Endodermal cell (in vitro differentiated cells): ENCODE measurements around the gene NEGR1. TPM values are rescaled to one million over a fixed set of nuclear protein-coding genes. Genes with fewer than 3 reads are reported as not detected.

ENCODE experiments used
- DNase-seq: peaks from one replicate; pipeline ENCODE4 v3.0.0-alpha.2; 2017
- H3K27ac ChIP-seq: 2 replicates; pipeline ENCODE4 v1.5.1; 2013; ENCODE audit warnings: mild to moderate bottlenecking, low read depth, low read length, moderate library complexity
- H3K27me3 ChIP-seq: 2 replicates; pipeline ENCODE4 v1.6.1; 2013; ENCODE audit warnings: mild to moderate bottlenecking, low read length, moderate library complexity; ENCODE audit not compliant: insufficient read depth, control insufficient read depth, poor library complexity, severe bottlenecking
- H3K36me3 ChIP-seq: 2 replicates; pipeline ENCODE4 v1.7.0; 2013; ENCODE audit warnings: mild to moderate bottlenecking, low read length, moderate library complexity; ENCODE audit not compliant: control insufficient read depth, insufficient read depth
- H3K4me1 ChIP-seq: one replicate; pipeline ENCODE4 v1.7.0; 2013; ENCODE audit warnings: low read length; ENCODE audit not compliant: control insufficient read depth, insufficient read depth
- H3K4me3 ChIP-seq: 2 replicates; pipeline ENCODE4 v1.5.1; 2013; ENCODE audit warnings: mild to moderate bottlenecking, low read length, moderate library complexity
- H3K9ac ChIP-seq: 2 replicates; pipeline ENCODE4 v1.6.1; 2013; ENCODE audit warnings: mild to moderate bottlenecking, low read length, moderate library complexity; ENCODE audit not compliant: poor library complexity, severe bottlenecking; ENCODE audit errors: extremely low read depth
- H3K9me3 ChIP-seq: 2 replicates; pipeline ENCODE4 v1.6.1; 2013; ENCODE audit warnings: mild to moderate bottlenecking, low read length, moderate library complexity; ENCODE audit not compliant: control insufficient read depth
- H3K27ac Mint-ChIP-seq: 2 replicates; pipeline ENCODE4 v1.8.0; 2020; ENCODE audit warnings: mixed read lengths
- H3K27me3 Mint-ChIP-seq: 2 replicates; pipeline ENCODE4 v1.8.0; 2021; ENCODE audit warnings: mild to moderate bottlenecking, mixed read lengths; ENCODE audit not compliant: insufficient read depth
- H3K36me3 Mint-ChIP-seq: 2 replicates; pipeline ENCODE4 v1.8.0; 2020; ENCODE audit warnings: low read depth, mixed read lengths
- H3K4me1 Mint-ChIP-seq: 2 replicates; pipeline ENCODE4 v1.8.0; 2020; ENCODE audit warnings: mixed read lengths
- H3K4me3 Mint-ChIP-seq: 2 replicates; pipeline ENCODE4 v1.8.0; 2020; ENCODE audit warnings: mild to moderate bottlenecking, moderate library complexity, mixed read lengths
- H3K9me3 Mint-ChIP-seq: 2 replicates; pipeline ENCODE4 v1.8.0; 2020; ENCODE audit warnings: mild to moderate bottlenecking, mixed read lengths
- WGBS, 2 experiments: methylation state at CpG; one replicate each; pipeline versions ENCODE4 v1.1.5 to v1.1.7; 2013; ENCODE audit warnings: missing lambda C conversion rate in 2 of 2, mixed read lengths in 1 of 2; ENCODE audit not compliant: insufficient coverage in 1 of 2, insufficient read length in 1 of 2; 5-methylcytosine and 5-hydroxymethylcytosine counted together
- total RNA-seq, 2 donors: library from RNA; stranded (reverse); fragmentation: NEBNext Ultra II Directional in 1 of 2; extraction: Animal tissue kit (Norgen Biotek cat#: 25700) in 1 of 2; gene quantifications; 2 replicates in 1 of 2; 3 replicates in 1 of 2; pipeline ENCODE4 v1.2.1, GENCODE V29; 2021
- TF ChIP-seq, protein P1 (sequence below): fragments of 200-600 bp; sonication (generic); conservative IDR thresholded peaks from 2 replicates; pipeline ENCODE4 v1.5.0; 2021; ENCODE audit warnings: antibody characterized with exemption, mild to moderate bottlenecking

The NEGR1 gene
- total RNA-seq, 2 donors from 2014 or later = 1.5 to 2.1 TPM

DNA sequence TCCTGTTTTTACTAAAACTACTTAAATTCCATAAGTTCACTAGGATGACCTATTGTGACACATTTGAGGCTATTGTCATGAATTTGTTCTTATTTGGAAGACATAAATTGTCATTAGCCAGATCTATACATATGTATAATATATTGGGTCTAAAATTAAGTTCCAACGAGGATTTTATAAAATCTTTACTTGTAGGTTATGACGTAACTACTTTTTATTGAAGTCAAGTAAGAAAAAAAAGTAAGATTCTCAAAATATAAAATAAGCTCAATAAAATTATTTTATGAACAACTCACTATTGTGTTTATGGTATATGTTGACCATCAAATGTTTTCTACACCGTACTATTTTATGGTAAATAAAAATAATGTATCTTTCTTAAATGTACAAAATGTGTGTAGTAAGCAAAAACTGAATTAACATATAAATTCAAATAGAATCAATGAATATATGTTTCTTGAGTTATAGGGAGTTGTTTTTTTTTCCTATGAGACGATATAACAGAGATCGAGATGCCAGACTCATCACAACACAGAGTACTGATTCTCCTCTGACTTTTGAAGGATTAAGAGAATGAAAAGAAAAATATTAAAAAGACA lies 64.1 kb downstream of the NEGR1 start:
- Histone ChIP-seq H3K9me3 (no peaks in the 10 kb centered on the region), H3K4me3 (no peak overlapping the region), H3K36me3 (no peaks in the 10 kb centered on the region), H3K4me1 (no peaks in the 10 kb centered on the region), H3K27ac (no peak overlapping the region), H3K9ac (no peak overlapping the region), H3K27me3 (no peaks in the 10 kb centered on the region)
- 81% methylated on average over 2 of the region's 5 CpGs; no CpG with 5 or more reads in 1 of the 2 experiments for WGBS, 2 experiments
- TF ChIP-seq, protein P1, sequence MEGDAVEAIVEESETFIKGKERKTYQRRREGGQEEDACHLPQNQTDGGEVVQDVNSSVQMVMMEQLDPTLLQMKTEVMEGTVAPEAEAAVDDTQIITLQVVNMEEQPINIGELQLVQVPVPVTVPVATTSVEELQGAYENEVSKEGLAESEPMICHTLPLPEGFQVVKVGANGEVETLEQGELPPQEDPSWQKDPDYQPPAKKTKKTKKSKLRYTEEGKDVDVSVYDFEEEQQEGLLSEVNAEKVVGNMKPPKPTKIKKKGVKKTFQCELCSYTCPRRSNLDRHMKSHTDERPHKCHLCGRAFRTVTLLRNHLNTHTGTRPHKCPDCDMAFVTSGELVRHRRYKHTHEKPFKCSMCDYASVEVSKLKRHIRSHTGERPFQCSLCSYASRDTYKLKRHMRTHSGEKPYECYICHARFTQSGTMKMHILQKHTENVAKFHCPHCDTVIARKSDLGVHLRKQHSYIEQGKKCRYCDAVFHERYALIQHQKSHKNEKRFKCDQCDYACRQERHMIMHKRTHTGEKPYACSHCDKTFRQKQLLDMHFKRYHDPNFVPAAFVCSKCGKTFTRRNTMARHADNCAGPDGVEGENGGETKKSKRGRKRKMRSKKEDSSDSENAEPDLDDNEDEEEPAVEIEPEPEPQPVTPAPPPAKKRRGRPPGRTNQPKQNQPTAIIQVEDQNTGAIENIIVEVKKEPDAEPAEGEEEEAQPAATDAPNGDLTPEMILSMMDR = no peak
- Mint-ChIP-seq H3K9me3 (no peaks in the 10 kb centered on the region), H3K4me3 (no peak overlapping the region), H3K36me3 (no peaks in the 10 kb centered on the region), H3K4me1 (peaks cover 11% of the 10 kb centered on the region), H3K27me3 (no peaks in the 10 kb centered on the region), H3K27ac (no peak overlapping the region)
- no peak for DNase-seq

- H3K4me1 Mint-ChIP-seq = peaks cover 19% of the 10 kb centered on the region
- peaks cover 4% of the 10 kb centered on the region for H3K27me3 Mint-ChIP-seq
- peak overlapping the region; percentile 62 for H3K4me3 ChIP-seq
- no peaks in the 10 kb centered on the region for H3K36me3 Mint-ChIP-seq
- peaks cover 12% of the 10 kb centered on the region for H3K27me3 ChIP-seq
- no peaks in the 10 kb centered on the region for H3K36me3 ChIP-seq
- peaks cover 5% of the 10 kb centered on the region for H3K9me3 Mint-ChIP-seq
- no peak overlapping the region for H3K27ac ChIP-seq
- DNase-seq = no peak
- no peak overlapping the region for H3K27ac Mint-ChIP-seq
- no peak overlapping the region for H3K4me3 Mint-ChIP-seq
- H3K9me3 ChIP-seq = peaks cover 11% of the 10 kb centered on the region
- whole genome bisulfite sequencing, 2 experiments = no CpG with 5 or more reads among the region's 1 CpG
- TF ChIP-seq, protein P1 = no peak
- no peak overlapping the region for H3K9ac ChIP-seq
- peaks cover 12% of the 10 kb centered on the region for H3K4me1 ChIP-seq
These were observed 75.3 kb downstream of the NEGR1 start for GRCh38 chr1:72207059-72207458.

- TF ChIP-seq, protein P1 = no peak
- Mint-ChIP-seq H3K4me1 (peaks cover 15% of the 10 kb centered on the region), H3K4me3 (no peak overlapping the region), H3K9me3 (peaks cover 22% of the 10 kb centered on the region), H3K27me3 (no peaks in the 10 kb centered on the region), H3K27ac (no peak overlapping the region), H3K36me3 (peaks cover 3% of the 10 kb centered on the region)
- H3K27ac ChIP-seq = no peak overlapping the region
- H3K4me1 ChIP-seq = peaks cover 12% of the 10 kb centered on the region
- no peak for DNase-seq
- no peak overlapping the region for H3K9ac ChIP-seq
- no peaks in the 10 kb centered on the region for H3K36me3 ChIP-seq
- peaks cover 20% of the 10 kb centered on the region for H3K9me3 ChIP-seq
- 80 to 94% methylated on average over 1 to 2 of the region's 2 CpGs for WGBS, 2 experiments
- no peak overlapping the region for H3K4me3 ChIP-seq
- H3K27me3 ChIP-seq = no peaks in the 10 kb centered on the region
These were observed 79.6 kb downstream of the NEGR1 start for GRCh38 chr1:72202761-72203160.
